BJ (cell line): Measurements from ENCODE around the gene RTL5. TPM values are rescaled to one million over a fixed set of nuclear protein-coding genes. Genes with fewer than 3 reads are reported as not detected.

ENCODE experiments used
- CTCF ChIA-PET: fragments of 350-600 bp; formaldehyde crosslinking; extraction: SDS; loops from one replicate; lab custom pipeline; 2021; ENCODE audit warnings: antibody characterized with exemption, inconsistent platforms; lab: Yijun Ruan, JAX
- POLR2A ChIA-PET: fragments of 300-600 bp; sonication (Branson Sonifier 250); formaldehyde crosslinking; extraction: SDS; loops from one replicate; lab custom pipeline; 2021; ENCODE audit warnings: antibody characterized with exemption; lab: Charles Lee
- DNase-seq: peaks from one replicate; pipeline ENCODE4 v3.0.0-alpha.2; 2011; ENCODE audit warnings: low read depth
- H3K27me3 ChIP-seq: 2 replicates; pipeline ENCODE4 v1.6.0; 2011; ENCODE audit warnings: low read length; ENCODE audit not compliant: control insufficient read depth, insufficient read depth
- H3K36me3 ChIP-seq: 2 replicates; pipeline ENCODE4 v1.5.1; 2011; ENCODE audit warnings: low read length; ENCODE audit not compliant: control insufficient read depth, insufficient read depth
- H3K4me3 ChIP-seq: 2 replicates; pipeline ENCODE4 v1.5.1; 2011; ENCODE audit warnings: low read depth, mild to moderate bottlenecking, control low read depth, low read length
- polyA plus RNA-seq: library from polyadenylated mRNA; depleted of rRNA; stranded (reverse); fragments of >200 nt; gene quantifications from 2 replicates; pipeline ENCODE4 v1.2.3, GENCODE V29; 2011
- TF ChIP-seq, protein P1 (sequence below): IDR thresholded peaks from 2 replicates; pipeline ENCODE4 v1.5.1; 2011; ENCODE audit warnings: low read depth, mild to moderate bottlenecking, control low read depth, inconsistent platforms, low read length, moderate library complexity; ENCODE audit not compliant: insufficient read depth

Gene RTL5
- polyA plus RNA-seq, 1 experiment, result 1.5 TPM

DNA sequence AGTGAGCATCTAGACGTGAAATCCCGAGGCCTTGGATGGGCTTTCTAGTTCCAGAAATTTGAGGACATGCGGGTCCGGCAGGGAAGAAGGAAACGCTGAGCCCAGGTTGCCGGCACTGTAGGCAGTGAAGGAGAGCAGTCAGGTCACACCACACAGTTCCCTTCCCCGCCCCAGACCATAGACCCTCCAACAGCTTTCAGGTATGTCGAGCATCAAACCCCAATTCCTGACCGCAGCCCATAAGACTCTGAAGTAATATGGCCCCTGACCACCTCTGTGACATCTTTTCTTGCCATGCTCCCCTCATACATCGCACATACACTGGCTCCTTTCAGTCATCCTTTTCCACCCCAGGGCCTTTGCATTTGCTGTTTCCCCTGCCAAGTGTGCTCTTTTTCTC is 23.0 kb downstream of the RTL5 start:
- H3K4me3 ChIP-seq, result no peak overlapping the region
- no peaks in the 10 kb centered on the region for H3K36me3 ChIP-seq
- CTCF ChIA-PET, result interaction anchor here (1.0 kb wide), 1 partner anchor 9 kb away, joined by 3 read pairs; no protein-coding TSS in a partner anchor
- no peaks in the 10 kb centered on the region for H3K27me3 ChIP-seq
- POLR2A ChIA-PET, result no interaction called here
- no peak for DNase-seq
- TF ChIP-seq, protein P1, sequence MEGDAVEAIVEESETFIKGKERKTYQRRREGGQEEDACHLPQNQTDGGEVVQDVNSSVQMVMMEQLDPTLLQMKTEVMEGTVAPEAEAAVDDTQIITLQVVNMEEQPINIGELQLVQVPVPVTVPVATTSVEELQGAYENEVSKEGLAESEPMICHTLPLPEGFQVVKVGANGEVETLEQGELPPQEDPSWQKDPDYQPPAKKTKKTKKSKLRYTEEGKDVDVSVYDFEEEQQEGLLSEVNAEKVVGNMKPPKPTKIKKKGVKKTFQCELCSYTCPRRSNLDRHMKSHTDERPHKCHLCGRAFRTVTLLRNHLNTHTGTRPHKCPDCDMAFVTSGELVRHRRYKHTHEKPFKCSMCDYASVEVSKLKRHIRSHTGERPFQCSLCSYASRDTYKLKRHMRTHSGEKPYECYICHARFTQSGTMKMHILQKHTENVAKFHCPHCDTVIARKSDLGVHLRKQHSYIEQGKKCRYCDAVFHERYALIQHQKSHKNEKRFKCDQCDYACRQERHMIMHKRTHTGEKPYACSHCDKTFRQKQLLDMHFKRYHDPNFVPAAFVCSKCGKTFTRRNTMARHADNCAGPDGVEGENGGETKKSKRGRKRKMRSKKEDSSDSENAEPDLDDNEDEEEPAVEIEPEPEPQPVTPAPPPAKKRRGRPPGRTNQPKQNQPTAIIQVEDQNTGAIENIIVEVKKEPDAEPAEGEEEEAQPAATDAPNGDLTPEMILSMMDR, result no peak

DNA sequence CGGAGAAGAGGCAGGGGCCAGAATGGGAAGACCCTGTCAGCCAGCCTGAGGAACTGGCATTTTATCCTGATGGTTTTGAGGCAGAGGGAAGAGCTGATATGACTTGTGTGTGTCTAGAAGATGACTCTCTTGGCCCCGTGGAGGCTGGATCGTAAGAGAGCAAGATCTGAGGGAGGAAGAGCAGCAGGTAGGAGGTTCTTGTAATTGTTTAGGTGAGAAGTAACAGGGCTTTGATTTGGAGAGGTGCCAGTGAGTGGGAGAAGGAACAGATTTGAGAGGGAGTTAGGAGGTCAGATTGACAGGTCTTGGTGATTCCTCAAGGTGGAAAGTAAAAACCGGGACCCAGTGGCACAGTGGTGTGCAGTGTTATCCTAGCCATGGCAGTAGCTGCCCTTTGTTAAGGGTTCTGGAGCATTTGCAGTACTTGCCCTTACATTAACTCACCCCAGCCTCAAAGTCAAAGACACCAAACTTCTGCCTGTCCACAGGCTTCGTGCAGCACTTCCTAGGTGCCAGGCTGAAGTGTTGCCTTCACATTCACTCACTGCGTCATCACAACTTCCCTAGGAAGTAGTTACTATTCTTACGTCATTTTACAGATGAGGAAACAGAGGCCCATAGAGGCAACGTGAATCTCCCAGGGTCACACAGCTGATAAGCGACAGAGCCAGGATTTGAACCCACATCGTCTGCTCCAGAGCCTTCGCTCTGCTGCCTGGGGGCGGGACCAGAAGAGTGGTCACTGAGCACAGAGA is 23.7 kb downstream of the RTL5 start:
- CTCF ChIA-PET, result no interaction called here
- no peaks in the 10 kb centered on the region for H3K36me3 ChIP-seq

DNA sequence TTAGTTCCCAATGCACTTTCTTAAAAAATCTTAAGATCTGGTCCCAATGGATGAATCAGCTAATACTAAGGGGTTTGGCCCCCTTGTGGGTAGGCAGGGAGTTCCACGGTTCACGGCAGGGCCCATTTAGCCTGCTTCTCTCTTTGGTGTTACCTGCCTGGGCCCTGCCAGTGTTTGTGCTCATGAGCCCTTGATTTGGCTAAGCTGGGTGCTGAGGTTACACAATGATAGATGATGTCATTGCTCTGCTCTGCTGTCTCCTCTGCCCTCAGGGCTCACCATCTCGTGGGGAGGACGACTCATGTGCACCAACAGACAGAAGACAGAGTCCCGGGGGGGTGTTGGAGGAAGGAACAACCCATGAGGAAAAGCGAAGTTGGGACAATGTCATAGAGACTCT is 24.4 kb downstream of the RTL5 start:
- POLR2A ChIA-PET, result no interaction called here

More for the DNA sequence above, 23.7 kb downstream of the RTL5 start:
- Histone ChIP-seq H3K27me3 (no peaks in the 10 kb centered on the region), H3K4me3 (no peak overlapping the region)
- TF ChIP-seq, protein P1, result no peak
- POLR2A ChIA-PET, result no interaction called here
- DNase-seq, result no peak

DNA sequence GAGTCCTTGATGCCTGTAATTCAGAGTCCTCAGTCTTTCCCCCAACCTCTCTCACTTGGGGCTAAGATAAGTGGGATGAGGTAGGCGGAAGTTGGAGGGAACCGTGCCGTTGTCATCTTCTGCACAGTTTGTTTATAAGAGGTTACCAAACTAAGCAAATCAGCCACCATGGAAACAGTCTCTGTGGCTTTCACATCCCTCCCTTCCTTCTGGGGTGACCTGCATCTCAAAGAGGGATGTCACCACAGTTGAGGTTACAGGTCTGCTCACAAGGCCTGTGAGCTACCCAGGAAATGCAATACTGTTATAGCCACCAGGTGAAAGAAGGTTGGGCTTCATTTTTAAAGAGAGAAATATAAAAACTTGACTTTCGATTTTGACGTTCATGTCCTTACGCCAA is 26.3 kb downstream of the RTL5 start:
- POLR2A ChIA-PET, result no interaction called here
- CTCF ChIA-PET, result no interaction called here
- Histone ChIP-seq H3K4me3 (no peak overlapping the region), H3K36me3 (no peaks in the 10 kb centered on the region), H3K27me3 (no peaks in the 10 kb centered on the region)
- no peak for DNase-seq
- TF ChIP-seq, protein P1, result no peak

More for the DNA sequence above, 24.4 kb downstream of the RTL5 start:
- no peaks in the 10 kb centered on the region for H3K27me3 ChIP-seq
- TF ChIP-seq, protein P1, result no peak
- no peak for DNase-seq
- no peaks in the 10 kb centered on the region for H3K36me3 ChIP-seq
- H3K4me3 ChIP-seq, result no peak overlapping the region
- CTCF ChIA-PET, result no interaction called here

DNA sequence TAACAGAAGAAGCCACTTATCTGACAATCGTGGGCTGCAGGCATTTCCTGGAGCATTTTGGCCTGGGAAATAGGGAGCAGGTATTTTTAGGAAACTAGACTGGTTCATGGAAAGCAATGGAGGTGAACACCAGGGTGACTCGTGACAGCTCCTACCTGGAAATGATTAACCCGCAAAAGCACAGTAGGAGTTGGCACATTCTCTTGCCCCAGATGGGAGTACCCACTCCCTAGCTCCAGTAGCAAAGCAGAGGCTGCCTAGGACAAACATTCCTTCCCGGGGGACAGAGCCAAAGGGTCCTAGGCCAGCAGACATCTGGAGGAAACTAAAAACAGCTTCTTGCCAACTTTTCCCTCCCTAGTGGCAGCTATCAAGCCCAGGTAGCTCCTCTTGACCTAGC is 29.0 kb downstream of the RTL5 start:
- Histone ChIP-seq H3K36me3 (no peaks in the 10 kb centered on the region), H3K4me3 (no peak overlapping the region), H3K27me3 (no peaks in the 10 kb centered on the region)
- ChIA-PET CTCF (interaction anchor here (1.3 kb wide), 1 partner anchor 85 kb away, joined by 3 read pairs; no protein-coding TSS in a partner anchor), POLR2A (no interaction called here)
- no peak for DNase-seq
- TF ChIP-seq, protein P1, result no peak
